Kidney (tissue), 14 donors: Measurements from ENCODE around the gene NSD2. TPM values are rescaled to one million over a fixed set of nuclear protein-coding genes. Genes with fewer than 3 reads are reported as not detected.

Experiments used
- DNase-seq, 5 donors: peaks; one replicate each; pipeline ENCODE4 v3.0.0-alpha.2; 2013 to 2020
- FAIRE-seq: peaks from 2 replicates; lab custom pipeline; 2012; peaks lifted over from hg19 to GRCh38; lab: Jason Lieb, UNC
- H3K27ac ChIP-seq, 2 donors: one replicate each; pipeline ENCODE4 v1.7.0; 2013; ENCODE audit warnings: low read depth in 2 of 2, low read length in 2 of 2, inconsistent platforms in 1 of 2
- H3K27me3 ChIP-seq: one replicate; pipeline ENCODE4 v1.7.1; 2013; ENCODE audit warnings: low read length, inconsistent platforms; ENCODE audit not compliant: control insufficient read depth, insufficient read depth
- H3K36me3 ChIP-seq, 3 donors: one replicate each; pipeline versions ENCODE4 v1.7.0 to v1.7.1; 2013; ENCODE audit warnings: low read length in 3 of 3, control low read depth in 1 of 3, inconsistent platforms in 1 of 3; ENCODE audit not compliant: insufficient read depth in 3 of 3, control insufficient read depth in 2 of 3
- H3K4me1 ChIP-seq, 3 donors: one replicate each; pipeline versions ENCODE4 v1.7.0 to v1.7.1; 2013; ENCODE audit warnings: low read length in 3 of 3, inconsistent platforms in 1 of 3, low read depth in 1 of 3; ENCODE audit not compliant: control insufficient read depth in 2 of 3, insufficient read depth in 2 of 3
- H3K4me3 ChIP-seq, 3 donors: one replicate each; pipeline versions ENCODE4 v1.7.0 to v1.8.1; 2013; ENCODE audit warnings: low read length in 3 of 3, control low read depth in 1 of 3, inconsistent platforms in 1 of 3
- H3K9ac ChIP-seq, 3 donors: one replicate each; pipeline versions ENCODE4 v1.7.0 to v1.7.1; 2013; ENCODE audit warnings: low read length in 3 of 3, control low read depth in 1 of 3, inconsistent platforms in 1 of 3
- H3K9me3 ChIP-seq, 3 donors: one replicate each; pipeline versions ENCODE4 v1.7.0 to v1.7.1; 2013; ENCODE audit warnings: low read length in 3 of 3, control low read depth in 1 of 3, inconsistent platforms in 1 of 3; ENCODE audit not compliant: control insufficient read depth in 2 of 3, insufficient read depth in 1 of 3
- intact Hi-C: fragments of 100-400 bp; cut with DNase I; formaldehyde crosslinking; loops from one replicate; pipeline ENCODE4 v1.11.1; 2022
- polyA plus RNA-seq: library from polyadenylated mRNA; stranded (reverse); fragments of 350-450 nt; fragmentation: Illumina TruSeq; extraction: RNeasy Lipid Tissue Mini Kit (QIAGEN cat#74804); gene quantifications from one replicate; pipeline ENCODE4 v1.2.3, GENCODE V29; 2014; ENCODE audit warnings: low read depth, low replicate concordance; ENCODE audit not compliant: insufficient read depth
- total RNA-seq: library from RNA; stranded (reverse); fragmentation: NEBNext Ultra II Directional; extraction: Animal tissue kit (Norgen Biotek cat#: 25700); gene quantifications from one replicate; pipeline ENCODE4 v1.2.1, GENCODE V29; 2021
- TF ChIP-seq, protein P1 (sequence below): IDR thresholded peaks from 3 replicates; pipeline ENCODE4 v1.5.1; 2012; ENCODE audit warnings: mild to moderate bottlenecking, moderate library complexity, borderline replicate concordance; ENCODE audit not compliant: insufficient read depth; ENCODE audit errors: extremely low read depth
- donor health status: control.
- donor health status: control.
- donor health status: control.
- donor health status: control.
- donor health status: control.
- donor health status: DM: yes; HTN: yes; CAD: no.
- donor health status: Normal renal cell carcinoma (clear cell type).

The NSD2 gene
- total and polyA plus RNA-seq, 2 donors from 2014 or later, result 5.5 to 51.2 TPM

DNA sequence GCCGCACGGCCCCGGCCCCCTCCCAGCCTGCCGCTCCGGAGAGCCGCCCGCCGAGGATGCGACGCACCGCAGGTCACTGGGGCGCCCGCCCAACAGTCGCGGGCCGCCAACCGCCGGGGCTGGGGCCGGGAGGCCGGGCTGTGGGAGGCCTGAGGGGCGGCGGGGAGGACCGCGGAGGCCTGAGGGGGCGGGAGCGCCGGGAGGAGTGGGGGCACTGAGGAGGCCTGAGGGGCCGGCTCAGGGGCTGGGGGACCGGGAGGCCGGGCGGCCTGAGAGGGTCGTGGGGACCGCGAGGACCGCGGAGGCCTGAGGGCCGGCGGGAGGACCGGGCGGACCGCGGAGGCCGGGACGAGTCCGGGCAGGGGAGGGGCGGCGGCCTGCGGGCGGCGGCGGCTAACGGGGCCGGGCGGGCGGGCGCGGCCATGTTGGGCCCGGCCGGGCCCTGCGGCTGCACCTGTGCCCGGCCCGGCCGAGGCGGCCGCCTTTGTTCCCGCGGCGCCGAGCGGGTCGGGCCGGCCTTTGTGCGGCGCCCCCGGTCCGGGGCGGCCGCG is 353 bp downstream of the NSD2 start:
- H3K27ac ChIP-seq, result peak overlapping the region in 1 of 2 donors; percentile 81
- TF ChIP-seq, protein P1, sequence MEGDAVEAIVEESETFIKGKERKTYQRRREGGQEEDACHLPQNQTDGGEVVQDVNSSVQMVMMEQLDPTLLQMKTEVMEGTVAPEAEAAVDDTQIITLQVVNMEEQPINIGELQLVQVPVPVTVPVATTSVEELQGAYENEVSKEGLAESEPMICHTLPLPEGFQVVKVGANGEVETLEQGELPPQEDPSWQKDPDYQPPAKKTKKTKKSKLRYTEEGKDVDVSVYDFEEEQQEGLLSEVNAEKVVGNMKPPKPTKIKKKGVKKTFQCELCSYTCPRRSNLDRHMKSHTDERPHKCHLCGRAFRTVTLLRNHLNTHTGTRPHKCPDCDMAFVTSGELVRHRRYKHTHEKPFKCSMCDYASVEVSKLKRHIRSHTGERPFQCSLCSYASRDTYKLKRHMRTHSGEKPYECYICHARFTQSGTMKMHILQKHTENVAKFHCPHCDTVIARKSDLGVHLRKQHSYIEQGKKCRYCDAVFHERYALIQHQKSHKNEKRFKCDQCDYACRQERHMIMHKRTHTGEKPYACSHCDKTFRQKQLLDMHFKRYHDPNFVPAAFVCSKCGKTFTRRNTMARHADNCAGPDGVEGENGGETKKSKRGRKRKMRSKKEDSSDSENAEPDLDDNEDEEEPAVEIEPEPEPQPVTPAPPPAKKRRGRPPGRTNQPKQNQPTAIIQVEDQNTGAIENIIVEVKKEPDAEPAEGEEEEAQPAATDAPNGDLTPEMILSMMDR, result no peak
- no peak overlapping the region for H3K9ac ChIP-seq
- peak; percentile 48 to 88 (median 58) for DNase-seq
- no peaks in the 10 kb centered on the region for H3K36me3 ChIP-seq
- no peak overlapping the region for H3K4me3 ChIP-seq
- FAIRE-seq, result no peak
- intact Hi-C loops, result no loop called here
- no peaks in the 10 kb centered on the region for H3K9me3 ChIP-seq
- no peaks in the 10 kb centered on the region for H3K27me3 ChIP-seq
- H3K4me1 ChIP-seq, result peaks cover 0 to 18% (median 3%) of the 10 kb centered on the region in 3 donors

DNA sequence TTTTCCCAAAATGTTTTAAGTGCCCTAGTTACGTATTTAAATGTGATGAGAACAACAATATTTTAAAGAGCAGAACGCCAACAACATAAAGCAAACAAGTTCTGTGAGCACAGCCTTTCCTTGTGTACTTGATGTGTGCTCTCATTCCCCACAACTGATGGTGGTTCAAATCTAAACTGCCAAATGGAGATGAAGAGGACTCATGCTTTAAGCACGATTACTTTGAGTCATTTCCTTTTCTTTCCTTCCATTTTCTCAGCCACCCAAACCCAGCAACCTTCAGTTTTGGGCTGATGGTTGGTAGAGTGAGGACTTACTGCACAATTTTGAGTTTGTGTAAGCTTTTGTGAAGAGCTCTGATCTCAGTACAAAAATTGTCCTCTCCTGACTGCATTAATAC is 1.7 kb downstream of the NSD2 start:
- TF ChIP-seq, protein P1, result no peak
- Histone ChIP-seq H3K27ac (no peak overlapping the region), H3K4me1 (peaks cover 0 to 18% (median 3%) of the 10 kb centered on the region in 3 donors), H3K9me3 (no peaks in the 10 kb centered on the region), H3K36me3 (no peaks in the 10 kb centered on the region), H3K9ac (peak overlapping the region in 1 of 3 donors; percentile 75), H3K4me3 (peak overlapping the region in 1 of 3 donors; percentile 2), H3K27me3 (no peaks in the 10 kb centered on the region)
- intact Hi-C loops, result no loop called here
- DNase-seq, result no peak
- FAIRE-seq, result no peak

DNA sequence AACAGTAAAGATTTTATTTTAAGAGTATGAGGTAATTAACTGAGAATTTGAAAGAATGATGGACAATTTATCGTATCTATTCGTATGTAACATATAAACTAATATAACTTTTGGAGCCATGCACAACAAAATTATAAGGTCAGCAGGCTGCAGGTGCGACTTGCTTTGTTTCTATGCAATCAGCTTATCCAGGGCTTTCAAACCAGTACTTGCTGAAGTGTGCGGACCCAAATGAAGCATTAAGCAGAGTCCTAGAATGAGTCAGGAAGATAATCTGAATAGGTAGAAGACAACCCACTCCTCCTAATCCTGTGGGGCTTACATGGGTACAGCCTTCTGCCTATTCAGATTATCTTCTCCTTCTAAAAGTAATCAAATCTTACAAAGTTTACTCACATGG is 2.1 kb downstream of the NSD2 start:
- Histone ChIP-seq H3K9me3 (no peaks in the 10 kb centered on the region), H3K27ac (no peak overlapping the region), H3K27me3 (no peaks in the 10 kb centered on the region), H3K36me3 (no peaks in the 10 kb centered on the region), H3K4me3 (no peak overlapping the region), H3K9ac (peak overlapping the region in 1 of 3 donors; percentile 21), H3K4me1 (peaks cover 0 to 18% (median 3%) of the 10 kb centered on the region in 3 donors)
- intact Hi-C loops, result no loop called here
- no peak for FAIRE-seq
- DNase-seq, result no peak
- TF ChIP-seq, protein P1, result no peak
